Endothelial cell of umbilical vein (primary cell): ENCODE results near the gene TMEM140.

Source experiments
- EZH2 ChIP-seq: IDR thresholded peaks from 2 replicates; pipeline ENCODE4 v1.6.1; 2012; ENCODE audit warnings: borderline replicate concordance, low read depth, mild to moderate bottlenecking, moderate library complexity, low read length, inconsistent platforms; ENCODE audit not compliant: severe bottlenecking
- FOS ChIP-seq: IDR thresholded peaks from 2 replicates; pipeline ENCODE4 v1.6.1; 2011; ENCODE audit warnings: mild to moderate bottlenecking, low read length, moderate library complexity, borderline replicate concordance; ENCODE audit not compliant: insufficient read depth
- GATA2 ChIP-seq: IDR thresholded peaks from 2 replicates; pipeline ENCODE4 v1.7.0; 2011; ENCODE audit warnings: low read depth, mild to moderate bottlenecking, moderate library complexity, mixed read lengths, low read length; ENCODE audit not compliant: insufficient read length, insufficient read depth
- JUN ChIP-seq: IDR thresholded peaks from 2 replicates; pipeline ENCODE4 v1.6.1; 2011; ENCODE audit warnings: borderline replicate concordance, low read depth; ENCODE audit not compliant: insufficient read length, insufficient read depth
- MAX ChIP-seq: IDR thresholded peaks from 2 replicates; pipeline ENCODE4 v1.6.1; 2011; ENCODE audit not compliant: insufficient read depth, insufficient read length
- MYC ChIP-seq: IDR thresholded peaks from one replicate; pipeline ENCODE4 v1.6.1; 2011; ENCODE audit warnings: mild to moderate bottlenecking, low read depth, low read length
- POLR2A ChIP-seq: IDR thresholded peaks from 2 replicates; pipeline ENCODE4 v1.6.1; 2012; ENCODE audit warnings: low read depth, mild to moderate bottlenecking, control low read depth, low read length
- POLR2AphosphoS5 ChIP-seq: IDR thresholded peaks from 2 replicates; pipeline ENCODE4 v1.6.1; 2012; ENCODE audit warnings: low read depth, mild to moderate bottlenecking, control low read depth, low read length, moderate library complexity; ENCODE audit not compliant: insufficient read depth
- TF ChIP-seq, protein P1 (sequence below), 2 donors: IDR thresholded peaks; 1 replicate in 1 of 2; 2 replicates in 1 of 2; pipeline ENCODE4 v1.5.1; 2011; ENCODE audit warnings: low read length in 2 of 2, mild to moderate bottlenecking in 2 of 2, moderate library complexity in 2 of 2, control low read depth in 1 of 2, inconsistent platforms in 1 of 2, low read depth in 1 of 2; ENCODE audit not compliant: insufficient read depth in 1 of 2; ENCODE audit errors: extremely low read depth in 1 of 2

GRCh38 chr7:135186261-135186540 is 38.3 kb downstream of the TMEM140 start:
- TF ChIP-seq POLR2AphosphoS5 (no peak), EZH2 (no peak), MAX (no peak), JUN (no peak), POLR2A (no peak), GATA2 (no peak), MYC (no peak), FOS (no peak)
- TF ChIP-seq, protein P1, sequence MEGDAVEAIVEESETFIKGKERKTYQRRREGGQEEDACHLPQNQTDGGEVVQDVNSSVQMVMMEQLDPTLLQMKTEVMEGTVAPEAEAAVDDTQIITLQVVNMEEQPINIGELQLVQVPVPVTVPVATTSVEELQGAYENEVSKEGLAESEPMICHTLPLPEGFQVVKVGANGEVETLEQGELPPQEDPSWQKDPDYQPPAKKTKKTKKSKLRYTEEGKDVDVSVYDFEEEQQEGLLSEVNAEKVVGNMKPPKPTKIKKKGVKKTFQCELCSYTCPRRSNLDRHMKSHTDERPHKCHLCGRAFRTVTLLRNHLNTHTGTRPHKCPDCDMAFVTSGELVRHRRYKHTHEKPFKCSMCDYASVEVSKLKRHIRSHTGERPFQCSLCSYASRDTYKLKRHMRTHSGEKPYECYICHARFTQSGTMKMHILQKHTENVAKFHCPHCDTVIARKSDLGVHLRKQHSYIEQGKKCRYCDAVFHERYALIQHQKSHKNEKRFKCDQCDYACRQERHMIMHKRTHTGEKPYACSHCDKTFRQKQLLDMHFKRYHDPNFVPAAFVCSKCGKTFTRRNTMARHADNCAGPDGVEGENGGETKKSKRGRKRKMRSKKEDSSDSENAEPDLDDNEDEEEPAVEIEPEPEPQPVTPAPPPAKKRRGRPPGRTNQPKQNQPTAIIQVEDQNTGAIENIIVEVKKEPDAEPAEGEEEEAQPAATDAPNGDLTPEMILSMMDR (IDR thresholded peaks at IDR 0.05; ENCODE audit: extremely low read depth in 1 of 2, insufficient read depth in 1 of 2, low read depth in 1 of 2, low read length in 2 of 2), result no peak
